Tibial artery (tissue), 4 donors: ENCODE data around the gene DHX58.

Experiments used
- DNase-seq, 2 donors: peaks; one replicate each; pipeline ENCODE4 v3.0.0-alpha.2; 2019
- H3K27ac ChIP-seq, 2 donors: fragments of 200-600 bp; sonication (generic) in 1 of 2; 1 replicate in 1 of 2; 2 replicates in 1 of 2; pipeline ENCODE4 v1.5.1; 2018 to 2019; ENCODE audit warnings: mild to moderate bottlenecking in 1 of 2
- H3K27me3 ChIP-seq, 2 donors: fragments of 200-600 bp; sonication (generic) in 1 of 2; one replicate each; pipeline versions ENCODE4 v1.5.1 to v1.6.0; 2016 to 2019
- H3K36me3 ChIP-seq, 3 donors: fragments of 200-600 bp; sonication (generic) in 2 of 3; one replicate each; pipeline ENCODE4 v1.5.1; 2016 to 2019; ENCODE audit warnings: mild to moderate bottlenecking in 2 of 3
- H3K4me1 ChIP-seq, 4 donors: fragments of 200-600 bp; sonication (generic) in 2 of 4; 1 replicate in 3 of 4; 2 replicates in 1 of 4; pipeline ENCODE4 v1.5.1; 2016 to 2019
- H3K4me3 ChIP-seq, 2 donors: fragments of 200-600 bp; sonication (generic) in 1 of 2; 1 replicate in 1 of 2; 2 replicates in 1 of 2; pipeline ENCODE4 v1.5.1; 2018 to 2019; ENCODE audit warnings: mild to moderate bottlenecking in 2 of 2
- H3K9me3 ChIP-seq, 3 donors: fragments of 200-600 bp; sonication (generic) in 1 of 3; one replicate each; pipeline ENCODE4 v1.5.1; 2016 to 2019
- CTCF ChIP-seq, 2 experiments: fragments of 200-600 bp in 1 of 2; fragments of 450-650 bp in 1 of 2; IDR thresholded peaks; one replicate each; pipeline ENCODE4 v1.5.1; 2017 to 2019; ENCODE audit warnings: antibody characterized with exemption in 2 of 2, mild to moderate bottlenecking in 1 of 2, moderate library complexity in 1 of 2
- intact Hi-C: fragments of 100-400 bp; cut with DNase I; formaldehyde crosslinking; loops from one replicate; pipeline ENCODE4 v1.15.0; 2023; ENCODE audit warnings: low total_unique reads

DHX58 gene

GRCh38 chr17:42104264-42104663, 8.2 kb downstream of the DHX58 start:
- TF ChIP-seq CTCF (IDR thresholded peaks at IDR 0.05): no peak
- Histone ChIP-seq H3K27me3 (no peaks in the 10 kb centered on the region), H3K36me3 (peaks cover 10 to 58% (median 11%) of the 10 kb centered on the region in 3 donors), H3K4me1 (peaks cover 0 to 5% (median 0%) of the 10 kb centered on the region in 4 donors), H3K9me3 (no peaks in the 10 kb centered on the region), H3K4me3 (no peak overlapping the region), H3K27ac (no peak overlapping the region)
- intact Hi-C loops: loop anchor here (5.0 kb wide), 1 partner anchor 37 kb away; no protein-coding TSS in a partner anchor
- DNase-seq: no peak

- Histone ChIP-seq H3K27ac (no peak overlapping the region), H3K4me1 (peaks cover 0 to 7% (median 2%) of the 10 kb centered on the region in 4 donors), H3K27me3 (peaks cover 0 to 4% of the 10 kb centered on the region in 2 donors), H3K4me3 (no peak overlapping the region), H3K36me3 (peaks cover 2 to 52% (median 11%) of the 10 kb centered on the region in 3 donors), H3K9me3 (no peaks in the 10 kb centered on the region)
- intact Hi-C loops: loop anchor here (5.0 kb wide), 1 partner anchor 36 kb away; no protein-coding TSS in a partner anchor
- no peak for TF ChIP-seq CTCF (IDR thresholded peaks at IDR 0.05)
- no peak for DNase-seq
These were observed 9.1 kb downstream of the DHX58 start for GRCh38 chr17:42103221-42103954.

GRCh38 chr17:42101513-42102292, 10.8 kb downstream of the DHX58 start:
- Histone ChIP-seq H3K4me3 (no peak overlapping the region), H3K9me3 (no peaks in the 10 kb centered on the region), H3K27ac (no peak overlapping the region), H3K36me3 (peaks cover 0 to 41% (median 11%) of the 10 kb centered on the region in 3 donors), H3K4me1 (peaks cover 0 to 13% (median 6%) of the 10 kb centered on the region in 4 donors), H3K27me3 (peaks cover 0 to 21% of the 10 kb centered on the region in 2 donors)
- intact Hi-C loops: loop anchor here (5.0 kb wide), 1 partner anchor 34 kb away; no protein-coding TSS in a partner anchor
- peak; percentile 66 to 73 for TF ChIP-seq CTCF (IDR thresholded peaks at IDR 0.05)
- DNase-seq: peak; percentile 67 to 82

- no peak overlapping the region for H3K4me3 ChIP-seq
- DNase-seq: no peak
- peaks cover 0 to 13% (median 6%) of the 10 kb centered on the region in 4 donors for H3K4me1 ChIP-seq
- no peak for TF ChIP-seq CTCF (IDR thresholded peaks at IDR 0.05)
- H3K27ac ChIP-seq: no peak overlapping the region
- peaks cover 0 to 15% (median 0%) of the 10 kb centered on the region in 3 donors for H3K36me3 ChIP-seq
- no peaks in the 10 kb centered on the region for H3K9me3 ChIP-seq
- intact Hi-C loops: no loop called here
- H3K27me3 ChIP-seq: peaks cover 0 to 44% of the 10 kb centered on the region in 2 donors
These were observed 13.6 kb downstream of the DHX58 start for GRCh38 chr17:42098730-42099399.
